NCI-H82 (cell line): ENCODE measurements around the gene PPP1R7.

ENCODE experiments used
- DNase-seq: peaks from one replicate; lab custom pipeline; 2025; lab: John Stamatoyannopoulos, UW

The PPP1R7 gene

GRCh38 chr2:241168366-241168765 is 18.1 kb downstream of the PPP1R7 start:
- no peak for DNase-seq

GRCh38 chr2:241173557-241173956 is 23.3 kb downstream of the PPP1R7 start:
- DNase-seq, result no peak

GRCh38 chr2:241177526-241178334 is 27.5 kb downstream of the PPP1R7 start:
- no peak for DNase-seq

- no peak for DNase-seq
Observed at GRCh38 chr2:241178961-241179360, 28.7 kb downstream of the PPP1R7 start.

GRCh38 chr2:241179899-241180298 is 29.6 kb downstream of the PPP1R7 start:
- no peak for DNase-seq

- DNase-seq, result no peak
Observed at GRCh38 chr2:241180495-241180894, 30.2 kb downstream of the PPP1R7 start.

- no peak for DNase-seq
Observed at GRCh38 chr2:241182126-241182525, 31.9 kb downstream of the PPP1R7 start.

GRCh38 chr2:241182531-241183133 is 32.4 kb downstream of the PPP1R7 start:
- no peak for DNase-seq

GRCh38 chr2:241183221-241183620 is 33.0 kb downstream of the PPP1R7 start:
- no peak for DNase-seq

GRCh38 chr2:241184901-241185300 is 34.6 kb downstream of the PPP1R7 start:
- DNase-seq, result no peak

- no peak for DNase-seq
Observed at GRCh38 chr2:241185961-241186360, 35.7 kb downstream of the PPP1R7 start.

- peak; percentile 39 for DNase-seq
Observed at GRCh38 chr2:241187101-241187917, 37.0 kb downstream of the PPP1R7 start.

- DNase-seq, result no peak
Observed at GRCh38 chr2:241187918-241188234, 37.6 kb downstream of the PPP1R7 start.

GRCh38 chr2:241188361-241189092 is 38.3 kb downstream of the PPP1R7 start, which contains the start of gene ANO7:
Gene ANO7 (plus strand): TSS chr2:241188677. CDS start chr2:241190064, 1,387 bp downstream.
- DNase-seq, result no peak

- no peak for DNase-seq
Observed at GRCh38 chr2:241189093-241189855, 39.0 kb downstream of the PPP1R7 start.

GRCh38 chr2:241189856-241190201 is 39.6 kb downstream of the PPP1R7 start:
- DNase-seq, result no peak

GRCh38 chr2:241190291-241190981 is 40.2 kb downstream of the PPP1R7 start:
- no peak for DNase-seq

GRCh38 chr2:241191081-241191480 is 40.8 kb downstream of the PPP1R7 start:
- DNase-seq, result no peak

GRCh38 chr2:241193271-241193670 is 43.0 kb downstream of the PPP1R7 start:
- DNase-seq, result no peak

- no peak for DNase-seq
Observed at GRCh38 chr2:241194811-241195210, 44.5 kb downstream of the PPP1R7 start.
